Measurements from ENCODE around the gene PGA5.

DNA sequence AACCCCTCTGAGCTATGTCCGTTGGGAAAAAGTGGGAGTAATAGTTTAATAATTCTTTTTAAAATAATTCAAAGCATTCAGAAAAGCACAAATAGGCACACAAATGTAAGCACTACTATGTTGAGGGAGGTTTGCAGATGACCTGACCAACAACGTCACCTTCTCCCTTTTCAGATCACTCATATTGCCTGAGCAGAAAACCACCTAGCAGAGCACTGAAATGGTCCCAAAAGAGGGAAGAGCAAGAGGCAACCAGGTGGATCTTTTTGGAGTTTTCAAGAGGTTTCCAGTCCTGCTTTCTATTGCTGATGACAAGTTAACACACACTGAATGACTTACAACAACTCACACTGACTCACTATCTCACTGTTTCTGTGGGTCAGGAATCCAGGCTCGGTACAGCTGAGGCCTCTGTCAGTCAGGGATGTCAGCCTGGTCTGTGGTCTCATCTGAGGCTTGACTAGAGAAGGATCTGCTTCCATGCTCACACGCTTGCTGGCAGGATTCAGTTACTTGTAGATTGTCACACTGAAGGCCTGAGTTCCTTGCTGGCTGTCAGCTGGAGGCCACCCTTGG is 41.9 kb upstream of the PGA5 start:
- TF ChIP-seq CTCF (IDR thresholded peaks at IDR 0.05) (no peak), POLR2A (IDR thresholded peaks at IDR 0.05) (no peak)
